Endothelial cell (in vitro differentiated cells): ENCODE measurements around the gene GFOD2. TPM values are rescaled to one million over a fixed set of nuclear protein-coding genes. Genes with fewer than 3 reads are reported as not detected.
"Not testable (repeated sequence)": the region's sequence is repeated elsewhere in the genome, so short reads cannot be mapped to it uniquely, and the experiment has no call there.

Source experiments
- DNase-seq: peaks from one replicate; pipeline ENCODE4 v3.0.0; 2021; ENCODE audit warnings: low spot score
- H3K27ac Mint-ChIP-seq: one replicate; pipeline ENCODE4 v1.8.0; 2021; ENCODE audit warnings: mixed read lengths, inconsistent platforms; ENCODE audit not compliant: unreplicated experiment
- H3K27me3 Mint-ChIP-seq: one replicate; pipeline ENCODE4 v1.8.0; 2021; ENCODE audit warnings: mild to moderate bottlenecking, moderate library complexity, mixed read lengths, inconsistent platforms; ENCODE audit not compliant: unreplicated experiment
- H3K36me3 Mint-ChIP-seq: one replicate; pipeline ENCODE4 v1.8.0; 2021; ENCODE audit warnings: mild to moderate bottlenecking, low read depth, mixed read lengths, inconsistent platforms; ENCODE audit not compliant: unreplicated experiment
- H3K4me1 Mint-ChIP-seq: one replicate; pipeline ENCODE4 v1.8.0; 2021; ENCODE audit warnings: mild to moderate bottlenecking, mixed read lengths, inconsistent platforms; ENCODE audit not compliant: unreplicated experiment
- H3K4me3 Mint-ChIP-seq: one replicate; pipeline ENCODE4 v1.8.0; 2021; ENCODE audit warnings: mild to moderate bottlenecking, mixed read lengths, inconsistent platforms; ENCODE audit not compliant: unreplicated experiment
- H3K9me3 Mint-ChIP-seq: one replicate; pipeline ENCODE4 v1.8.0; 2021; ENCODE audit warnings: mixed read lengths, inconsistent platforms; ENCODE audit not compliant: unreplicated experiment
- total RNA-seq: library from RNA; stranded (reverse); fragmentation: NEBNext Ultra II Directional; extraction: Animal tissue kit (Norgen Biotek cat#: 25700); gene quantifications from one replicate; pipeline ENCODE4 v1.2.1, GENCODE V29; 2021; ENCODE audit not compliant: unreplicated experiment
- TF ChIP-seq, protein P1 (sequence below): fragments of 200-600 bp; sonication (generic); IDR thresholded peaks from one replicate; pipeline ENCODE4 v1.5.0; 2021; ENCODE audit warnings: antibody characterized with exemption; ENCODE audit not compliant: unreplicated experiment

The GFOD2 gene
- total RNA-seq, 1 donor from 2014 or later = 44.2 TPM

DNA sequence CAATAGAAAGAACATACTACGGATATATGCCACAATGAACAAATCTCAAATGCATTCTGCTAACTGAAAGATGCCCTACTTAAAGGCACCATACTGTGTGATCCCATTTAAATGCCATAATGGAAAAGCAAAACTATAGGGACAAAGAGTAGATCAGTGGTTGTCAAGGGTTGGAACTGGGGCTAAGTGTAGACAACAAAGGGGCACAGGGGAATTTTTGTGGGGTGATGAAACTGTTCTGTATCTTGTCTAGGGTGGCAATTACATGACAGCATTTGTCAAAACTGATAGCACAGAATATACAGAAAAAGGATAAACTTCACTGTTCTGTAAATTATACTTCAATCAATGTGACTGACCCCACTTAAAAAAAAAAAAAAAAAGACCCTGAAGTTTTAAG is 17.7 kb downstream of the GFOD2 start:
- TF ChIP-seq, protein P1, sequence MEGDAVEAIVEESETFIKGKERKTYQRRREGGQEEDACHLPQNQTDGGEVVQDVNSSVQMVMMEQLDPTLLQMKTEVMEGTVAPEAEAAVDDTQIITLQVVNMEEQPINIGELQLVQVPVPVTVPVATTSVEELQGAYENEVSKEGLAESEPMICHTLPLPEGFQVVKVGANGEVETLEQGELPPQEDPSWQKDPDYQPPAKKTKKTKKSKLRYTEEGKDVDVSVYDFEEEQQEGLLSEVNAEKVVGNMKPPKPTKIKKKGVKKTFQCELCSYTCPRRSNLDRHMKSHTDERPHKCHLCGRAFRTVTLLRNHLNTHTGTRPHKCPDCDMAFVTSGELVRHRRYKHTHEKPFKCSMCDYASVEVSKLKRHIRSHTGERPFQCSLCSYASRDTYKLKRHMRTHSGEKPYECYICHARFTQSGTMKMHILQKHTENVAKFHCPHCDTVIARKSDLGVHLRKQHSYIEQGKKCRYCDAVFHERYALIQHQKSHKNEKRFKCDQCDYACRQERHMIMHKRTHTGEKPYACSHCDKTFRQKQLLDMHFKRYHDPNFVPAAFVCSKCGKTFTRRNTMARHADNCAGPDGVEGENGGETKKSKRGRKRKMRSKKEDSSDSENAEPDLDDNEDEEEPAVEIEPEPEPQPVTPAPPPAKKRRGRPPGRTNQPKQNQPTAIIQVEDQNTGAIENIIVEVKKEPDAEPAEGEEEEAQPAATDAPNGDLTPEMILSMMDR = no peak
- Mint-ChIP-seq H3K27me3 (no peaks in the 10 kb centered on the region), H3K27ac (no peak overlapping the region), H3K9me3 (no peaks in the 10 kb centered on the region), H3K36me3 (peaks cover 14% of the 10 kb centered on the region), H3K4me1 (peaks cover 20% of the 10 kb centered on the region), H3K4me3 (no peak overlapping the region)
- no peak for DNase-seq

DNA sequence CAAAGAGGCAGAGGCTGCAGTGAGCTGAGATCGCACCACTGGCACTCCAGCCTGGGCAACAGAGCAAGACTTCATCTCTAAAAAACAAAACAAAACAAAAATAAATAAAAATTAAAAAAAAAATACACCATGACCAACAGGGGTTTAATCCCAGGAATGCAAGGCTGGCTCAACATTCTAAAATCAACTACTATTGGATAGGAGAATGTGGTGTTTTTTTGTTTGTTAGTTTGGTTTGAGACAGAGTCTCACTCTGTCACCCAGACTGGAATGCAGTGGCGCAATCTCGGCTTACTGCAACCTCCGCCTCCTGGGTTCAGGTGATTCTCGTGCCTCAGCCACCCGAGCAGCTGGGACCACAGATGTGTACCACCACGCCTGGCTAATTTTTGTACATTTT is 19.9 kb downstream of the GFOD2 start:
- peaks cover 20% of the 10 kb centered on the region for H3K4me1 Mint-ChIP-seq
- TF ChIP-seq, protein P1 = no peak
- peaks cover 14% of the 10 kb centered on the region for H3K36me3 Mint-ChIP-seq
- no peak for DNase-seq
- H3K9me3 Mint-ChIP-seq = no peaks in the 10 kb centered on the region
- H3K27me3 Mint-ChIP-seq = no peaks in the 10 kb centered on the region
- no peak overlapping the region for H3K4me3 Mint-ChIP-seq
- no peak overlapping the region for H3K27ac Mint-ChIP-seq

- H3K36me3 Mint-ChIP-seq = peaks cover 14% of the 10 kb centered on the region
- TF ChIP-seq, protein P1 = no peak
- H3K9me3 Mint-ChIP-seq = no peaks in the 10 kb centered on the region
- H3K4me1 Mint-ChIP-seq = peaks cover 13% of the 10 kb centered on the region
- H3K27me3 Mint-ChIP-seq = no peaks in the 10 kb centered on the region
- H3K4me3 Mint-ChIP-seq = peak overlapping the region; percentile 70
- no peak for DNase-seq
- no peak overlapping the region for H3K27ac Mint-ChIP-seq
These were observed 21.5 kb downstream of the GFOD2 start for GRCh38 chr16:67697422-67698185.

GRCh38 chr16:67694611-67695010 is 24.5 kb downstream of the GFOD2 start:
- DNase-seq = no peak
- Mint-ChIP-seq H3K4me1 (peaks cover 13% of the 10 kb centered on the region), H3K9me3 (no peaks in the 10 kb centered on the region), H3K36me3 (peaks cover 14% of the 10 kb centered on the region), H3K4me3 (no peak overlapping the region), H3K27me3 (no peaks in the 10 kb centered on the region), H3K27ac (no peak overlapping the region)
- TF ChIP-seq, protein P1 = no peak

DNA sequence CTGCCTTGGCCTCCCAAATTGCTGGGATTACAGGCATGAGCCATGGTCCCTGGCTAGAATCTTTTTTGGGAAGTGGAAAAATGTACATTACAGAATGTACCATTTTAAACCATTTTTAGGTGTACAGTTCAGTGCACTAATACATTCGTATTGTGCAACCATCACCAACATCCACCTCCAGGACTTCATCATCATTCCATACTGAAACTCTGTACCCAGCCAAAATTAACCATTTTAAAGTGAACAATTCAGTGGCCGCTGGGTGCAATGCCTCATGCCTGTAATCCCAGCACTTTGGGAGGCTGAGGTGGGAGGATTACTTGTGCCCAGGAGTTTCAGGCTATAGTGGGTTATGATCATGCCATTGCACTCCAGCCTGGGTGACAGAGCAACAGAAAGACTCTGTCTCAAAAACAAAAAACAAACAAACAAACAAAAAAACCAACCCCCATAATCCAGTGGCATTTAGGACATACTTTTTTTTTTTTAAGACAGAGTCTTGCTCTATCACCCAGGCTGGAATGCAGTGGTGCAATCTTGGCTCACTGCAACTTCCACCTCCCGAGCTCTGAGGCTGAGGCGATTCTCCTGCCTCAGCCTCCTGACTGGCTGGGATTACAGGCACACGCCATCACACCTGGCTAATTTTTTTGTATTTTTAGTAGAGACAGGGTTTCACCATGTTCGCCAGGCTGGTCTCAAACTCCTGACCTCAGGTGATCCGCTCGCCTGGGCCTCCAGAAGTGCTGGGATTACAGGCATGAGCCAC is 25.4 kb downstream of the GFOD2 start:
- not testable (repeated sequence) for H3K4me3 Mint-ChIP-seq, H3K27ac Mint-ChIP-seq, H3K27me3 Mint-ChIP-seq, H3K9me3 Mint-ChIP-seq, DNase-seq
- peaks cover 13% of the 10 kb centered on the region for H3K4me1 Mint-ChIP-seq
- H3K36me3 Mint-ChIP-seq = peaks cover 12% of the 10 kb centered on the region
